Measurements from ENCODE around the gene KLHL13.

- no peak for TF ChIP-seq CTCF (IDR thresholded peaks at IDR 0.05; ENCODE audit: poor library complexity)
- no peak for TF ChIP-seq EZH2 (IDR thresholded peaks at IDR 0.05; ENCODE audit: borderline replicate concordance)
- no peak for TF ChIP-seq EZH2phosphoT487 (IDR thresholded peaks at IDR 0.05; ENCODE audit: low read depth, severe bottlenecking, unreplicated experiment)
Observed at GRCh38 chrX:117969782-117970181, 146.8 kb downstream of the KLHL13 start.
